ENCODE measurements around the gene VPS33B.

- TF ChIP-seq POLR2AphosphoS2 (conservative IDR thresholded peaks at IDR 0.05; ENCODE audit: low read length) (no peak), RCOR1 (IDR thresholded peaks at IDR 0.05; ENCODE audit: low read depth, low read length) (no peak), CTCF (IDR thresholded peaks at IDR 0.05) (no peak), USF2 (IDR thresholded peaks at IDR 0.05) (no peak), POLR2A (IDR thresholded peaks at IDR 0.05; ENCODE audit: low read length) (no peak), RFX5 (IDR thresholded peaks at IDR 0.05) (no peak), JUNB (IDR thresholded peaks at IDR 0.05) (no peak), PHF8 (IDR thresholded peaks at IDR 0.05; ENCODE audit: borderline replicate concordance, low read depth) (no peak), MAX (IDR thresholded peaks at IDR 0.05) (no peak)
Observed at GRCh38 chr15:91061997-91062396, 39.6 kb upstream of the VPS33B start.
